GM18517 (cell line): ENCODE results near the gene BTBD6.
"Not testable (repeated sequence)": the region's sequence is repeated elsewhere in the genome, so short reads cannot be mapped to it uniquely, and the experiment has no call there.

Source experiments
- ATAC-seq: cut with Tn5 transposase; IDR thresholded peaks from one replicate; pipeline ENCODE4 v1.9.1; 2021; ENCODE audit warnings: mild to moderate bottlenecking, moderate library complexity; ENCODE audit not compliant: unreplicated experiment

The BTBD6 gene

DNA sequence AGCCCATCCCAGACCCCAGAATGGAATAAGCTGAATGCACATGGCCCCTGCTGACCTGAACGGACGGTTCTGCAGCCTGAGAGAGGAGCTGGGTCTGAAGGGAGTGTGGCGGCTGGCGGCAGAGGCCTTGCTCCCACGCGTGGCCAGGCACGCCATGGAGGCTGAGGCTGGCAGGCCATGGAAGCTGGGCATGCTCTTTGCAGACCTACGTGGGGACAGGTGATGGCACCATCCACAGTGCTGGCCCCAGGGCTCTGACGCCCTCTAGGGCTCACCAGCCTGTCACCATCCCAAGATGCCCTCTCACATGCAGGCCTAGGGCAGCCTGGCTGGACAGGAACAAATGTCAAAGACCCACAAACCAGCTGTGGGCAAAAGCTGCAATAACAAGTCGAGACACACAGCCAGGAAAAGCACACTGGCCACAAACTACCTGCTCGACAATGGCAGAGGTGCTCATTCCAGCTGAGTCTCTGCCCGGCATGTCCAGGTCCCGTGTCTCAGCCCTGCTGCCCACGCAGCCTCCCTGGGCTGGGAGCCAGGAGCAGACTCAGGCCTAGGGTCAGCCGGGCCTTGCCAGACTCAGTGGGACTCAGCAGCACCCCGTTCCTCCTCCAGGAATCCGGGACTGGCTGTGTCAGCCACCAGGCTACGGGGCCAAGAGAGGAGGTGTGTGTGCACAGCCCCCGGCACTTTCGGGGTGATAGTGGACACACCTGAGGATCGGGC is 19.7 kb downstream of the BTBD6 start:
- ATAC-seq = no peak

DNA sequence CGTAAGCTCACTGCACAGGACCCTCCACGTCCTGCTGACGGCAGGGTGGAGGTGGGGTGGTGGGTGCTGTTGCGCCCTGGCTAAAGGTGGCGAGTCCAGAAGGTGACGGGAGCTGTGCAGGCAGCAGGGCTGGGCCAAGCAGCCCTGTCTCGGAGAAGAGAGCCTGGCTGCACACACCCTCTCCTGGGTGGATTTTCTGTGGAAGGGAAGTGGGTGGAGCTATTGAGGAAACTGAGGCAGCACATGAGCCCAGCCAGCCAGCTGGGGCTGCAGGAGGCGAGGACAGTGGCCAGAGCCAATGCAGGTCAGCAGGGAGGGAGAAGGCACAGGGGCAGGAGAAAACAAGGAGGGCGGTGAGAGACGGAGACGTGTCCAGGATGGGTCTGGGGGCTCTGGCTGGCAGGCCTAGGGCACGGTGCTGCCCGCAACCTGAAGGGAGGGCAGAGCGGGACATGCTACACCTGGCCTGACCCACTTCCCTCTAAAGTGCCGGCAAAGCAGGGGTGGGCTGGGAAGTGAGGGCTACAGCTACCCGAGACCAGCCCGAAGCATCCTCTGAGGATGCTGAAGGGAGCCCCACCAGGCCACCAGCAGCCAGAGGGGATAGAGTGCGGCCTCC is 20.5 kb downstream of the BTBD6 start:
- no peak for ATAC-seq

GRCh38 chr14:105269405-105269804 is 21.1 kb downstream of the BTBD6 start:
- no peak for ATAC-seq

DNA sequence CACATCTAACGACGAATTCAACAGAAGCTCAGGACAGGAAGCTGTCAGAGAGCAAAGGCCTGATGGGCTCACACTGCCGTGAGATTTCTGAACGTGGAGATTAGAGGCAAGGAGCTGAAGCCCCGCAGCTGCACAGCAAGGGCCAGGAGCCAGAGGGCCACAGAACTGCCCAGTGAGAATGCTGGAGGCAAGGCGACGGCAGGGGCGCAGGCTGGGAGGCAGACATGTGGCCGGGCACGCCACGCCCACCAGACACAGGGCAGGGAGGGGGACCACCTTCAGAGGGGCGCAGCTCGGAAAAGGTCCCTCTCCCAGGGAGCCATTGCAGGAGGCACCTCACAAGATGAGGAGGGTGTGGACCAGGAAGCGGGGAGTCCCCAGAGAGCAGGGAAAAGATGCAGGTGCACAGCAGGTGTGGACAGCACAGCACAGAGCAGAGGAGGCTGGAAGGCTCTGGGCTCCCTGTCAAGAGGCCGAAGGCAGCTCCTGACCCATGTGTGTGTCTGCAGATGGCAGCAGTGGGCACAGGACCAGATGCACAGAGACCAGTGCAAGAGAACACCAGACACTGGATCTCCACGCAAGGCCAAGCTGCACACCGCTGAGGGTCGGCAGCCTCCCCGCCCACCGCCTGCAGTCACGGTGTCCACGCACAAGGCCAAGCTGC is 23.0 kb downstream of the BTBD6 start:
- no peak for ATAC-seq

- no peak for ATAC-seq
Observed at GRCh38 chr14:105272623-105273022, 24.3 kb downstream of the BTBD6 start.

DNA sequence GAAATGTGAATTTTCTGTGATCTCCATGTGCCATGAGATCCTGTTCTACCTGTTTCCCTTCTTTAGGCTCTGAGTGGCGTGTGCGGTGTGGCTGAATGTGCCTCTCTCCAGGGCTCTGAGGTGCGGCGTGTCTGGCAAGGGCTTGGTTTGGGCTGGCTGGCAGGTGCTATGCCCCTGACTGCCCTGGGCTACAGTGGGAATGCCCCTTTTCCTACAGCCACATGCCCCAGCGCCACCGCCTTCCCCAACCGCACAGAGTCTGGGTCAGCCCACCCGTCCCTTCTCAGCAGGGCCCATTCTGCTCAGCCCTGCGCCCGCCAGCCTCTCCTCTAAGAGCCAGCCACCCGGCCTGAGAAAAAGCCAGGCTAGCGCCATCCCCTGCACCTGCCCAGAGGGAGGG is 24.7 kb downstream of the BTBD6 start:
- ATAC-seq = no peak

DNA sequence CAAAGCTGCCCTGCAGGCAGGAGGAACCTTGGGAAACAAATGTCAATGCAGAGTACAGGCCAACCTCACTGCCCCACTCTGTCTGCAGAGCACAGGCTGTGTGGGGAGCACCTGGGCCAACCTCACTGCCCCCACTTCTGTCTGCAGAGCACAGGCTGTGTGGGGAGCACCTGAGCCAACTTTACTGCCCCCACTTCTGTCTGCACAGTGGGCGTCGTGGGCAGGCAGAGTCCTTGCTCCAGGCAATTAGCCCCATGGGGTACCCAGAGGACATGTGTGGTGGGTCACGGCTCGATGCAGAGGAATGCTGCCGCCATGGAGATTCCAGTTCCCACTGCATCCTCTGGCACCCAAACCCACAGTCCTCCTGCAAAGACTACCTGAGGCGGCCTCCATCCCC is 26.3 kb downstream of the BTBD6 start:
- no peak for ATAC-seq

DNA sequence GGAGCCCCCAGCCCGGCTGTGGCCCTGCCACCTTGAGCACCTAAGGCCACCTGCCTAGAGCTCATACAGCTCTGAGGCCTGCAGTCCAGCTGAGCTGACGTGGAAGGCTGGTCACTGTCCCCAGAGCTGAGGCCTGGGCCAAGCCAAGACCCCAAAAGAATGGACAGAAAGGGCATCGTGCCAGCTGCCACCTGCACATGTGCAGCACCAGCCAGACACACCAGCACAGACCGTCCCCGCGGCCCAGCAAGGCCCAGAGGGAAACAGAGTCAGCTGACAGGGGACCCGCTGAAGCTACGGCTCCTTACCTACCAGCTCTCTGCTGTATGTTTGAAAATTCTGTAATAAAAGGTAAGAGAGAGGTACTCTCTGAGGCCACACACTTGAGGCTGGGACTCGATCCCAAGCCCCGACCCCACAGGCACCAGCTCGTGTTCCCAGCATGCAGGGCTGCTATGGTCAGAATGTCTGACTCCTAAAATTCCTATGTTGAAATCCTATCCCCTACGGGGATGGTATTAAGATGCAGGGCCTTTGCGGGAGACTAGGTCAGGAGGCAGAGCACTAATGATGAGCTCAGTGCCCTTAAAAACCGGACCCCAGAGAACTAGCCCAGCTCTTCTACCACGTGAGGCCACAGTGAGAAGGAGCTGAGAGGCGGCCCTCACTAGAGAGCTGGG is 27.1 kb downstream of the BTBD6 start:
- no peak for ATAC-seq

DNA sequence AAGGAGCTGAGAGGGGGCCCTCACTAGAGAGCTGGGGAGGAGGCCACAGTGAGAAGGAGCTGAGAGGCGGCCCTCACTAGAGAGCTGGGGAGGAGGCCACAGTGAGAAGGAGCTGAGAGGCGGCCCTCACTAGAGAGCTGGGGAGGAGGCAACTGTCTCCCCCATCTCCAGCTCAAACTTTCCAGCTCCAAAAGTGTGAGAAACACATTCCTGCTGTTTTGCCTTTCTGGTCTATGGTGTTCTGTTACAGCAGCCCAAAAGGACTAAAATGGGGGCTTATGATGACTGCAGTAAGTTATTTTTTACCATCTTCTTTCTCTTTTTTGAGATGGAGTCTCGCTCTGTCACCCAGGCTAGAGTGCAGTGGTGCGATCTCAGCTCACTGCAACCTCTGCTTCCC is 29.1 kb downstream of the BTBD6 start:
- ATAC-seq = not testable (repeated sequence)

- no peak for ATAC-seq
Observed at GRCh38 chr14:105279642-105280361, 31.5 kb downstream of the BTBD6 start.

GRCh38 chr14:105280525-105280924 is 32.2 kb downstream of the BTBD6 start:
- ATAC-seq = no peak

- no peak for ATAC-seq
Observed at GRCh38 chr14:105281371-105282097, 33.2 kb downstream of the BTBD6 start.

- no peak for ATAC-seq
Observed at GRCh38 chr14:105282098-105282725, 33.9 kb downstream of the BTBD6 start.

DNA sequence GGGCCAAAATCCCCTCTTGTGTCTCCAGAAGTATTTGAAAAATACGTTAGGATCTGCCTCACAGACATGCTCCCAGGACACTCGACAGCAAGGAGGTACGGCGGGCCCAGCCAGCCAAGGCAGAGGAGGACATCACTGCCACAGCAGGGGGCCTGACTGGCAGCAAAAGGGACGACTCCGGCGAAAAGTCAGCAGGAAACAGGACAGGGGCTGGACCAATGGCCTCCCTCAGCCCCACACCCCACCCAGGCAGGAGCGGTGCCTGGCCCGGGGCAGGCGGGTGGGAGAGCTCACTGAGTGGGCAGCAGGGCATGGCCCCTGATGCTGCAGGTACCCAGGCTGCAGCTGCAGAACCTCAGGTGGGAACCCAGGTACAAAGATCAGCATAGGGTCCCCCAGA is 34.7 kb downstream of the BTBD6 start:
- no peak for ATAC-seq

GRCh38 chr14:105283899-105284298 is 35.6 kb downstream of the BTBD6 start:
- ATAC-seq = no peak

DNA sequence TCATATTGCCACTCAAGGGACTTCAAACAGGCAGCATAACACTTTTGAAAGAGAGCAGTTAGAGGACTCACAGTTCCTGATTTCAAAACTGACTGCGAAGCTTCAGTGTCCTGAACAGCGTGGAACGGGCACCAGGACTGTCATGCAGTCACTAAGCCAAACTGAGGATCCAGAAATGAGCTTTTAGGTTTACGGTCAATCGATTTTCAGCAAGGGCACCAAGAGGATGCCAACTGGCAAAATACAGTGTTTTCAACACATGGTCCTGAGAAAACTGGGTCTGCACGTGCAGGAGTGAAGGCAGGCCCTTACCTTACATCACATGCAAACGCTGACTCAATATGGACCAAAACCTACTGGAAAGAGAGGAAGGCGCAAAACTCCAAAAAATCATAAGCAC is 36.8 kb downstream of the BTBD6 start:
- no peak for ATAC-seq

DNA sequence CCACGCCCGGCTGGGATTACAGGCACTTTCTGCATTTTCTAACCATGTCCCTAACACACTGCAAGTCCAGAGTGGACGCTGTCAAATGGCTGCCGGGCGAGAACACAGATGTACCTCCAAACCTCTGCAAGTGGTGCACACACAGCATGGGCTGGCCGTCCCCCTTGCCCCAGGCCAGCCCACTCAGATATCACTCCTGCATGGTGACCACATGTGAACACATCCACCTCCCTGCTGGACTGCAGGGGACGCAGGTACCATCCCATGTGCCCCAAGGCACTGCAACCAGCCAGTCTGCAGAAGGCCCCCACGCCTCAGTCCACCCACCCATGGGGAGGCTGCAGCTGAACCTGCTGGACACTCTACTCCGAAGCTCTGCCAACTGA is 38.4 kb downstream of the BTBD6 start:
- no peak for ATAC-seq

DNA sequence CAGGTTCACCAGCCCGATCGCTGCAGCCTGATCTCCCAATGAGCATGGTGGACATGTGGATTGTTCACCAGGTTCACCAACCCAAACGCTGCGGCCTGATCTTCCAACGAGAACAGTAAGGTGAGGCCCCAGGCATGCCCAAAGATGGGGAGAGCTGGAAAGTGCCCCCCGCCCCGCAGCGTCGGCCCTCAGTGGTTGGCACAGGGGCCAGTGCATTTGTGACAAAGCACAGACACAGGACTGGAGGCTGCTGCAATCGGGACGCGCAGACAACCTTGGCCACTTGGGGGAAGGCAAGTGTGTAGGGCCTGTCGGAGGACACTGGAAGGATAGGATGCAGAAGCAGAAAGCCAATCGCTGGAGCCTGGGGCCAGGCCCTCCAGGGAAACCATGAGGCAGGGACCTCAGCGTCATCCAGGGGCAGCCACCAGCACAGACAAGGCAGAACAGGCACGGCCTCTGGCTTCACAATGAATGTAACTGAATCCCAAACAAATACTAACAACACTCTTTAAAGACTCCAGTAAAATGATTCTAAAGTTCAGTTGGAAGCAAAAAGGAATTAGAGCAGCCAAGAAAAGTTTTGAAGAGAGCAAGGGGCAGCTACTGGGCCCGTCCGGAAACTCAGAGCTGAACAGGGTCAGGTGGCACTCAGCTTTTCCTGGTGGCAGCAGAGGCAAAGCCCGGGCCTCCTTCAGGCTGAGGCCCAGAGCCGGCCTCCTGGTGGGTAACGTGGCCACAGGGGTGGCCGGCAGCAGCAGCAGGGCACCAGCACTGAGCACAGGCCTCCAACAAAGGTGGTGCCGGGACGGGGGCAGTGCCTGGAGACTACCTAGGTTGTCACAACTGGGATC is 39.1 kb downstream of the BTBD6 start:
- no peak for ATAC-seq

GRCh38 chr14:105288936-105289335 is 40.6 kb downstream of the BTBD6 start:
- not testable (repeated sequence) for ATAC-seq
